ENCODE data around the gene EXOC3. TPM values are rescaled to one million over a fixed set of nuclear protein-coding genes. Genes with fewer than 3 reads are reported as not detected.
"Not testable (repeated sequence)": the region's sequence is repeated elsewhere in the genome, so short reads cannot be mapped to it uniquely, and the experiment has no call there.

The EXOC3 gene
- total RNA-seq = 31.8 TPM

DNA sequence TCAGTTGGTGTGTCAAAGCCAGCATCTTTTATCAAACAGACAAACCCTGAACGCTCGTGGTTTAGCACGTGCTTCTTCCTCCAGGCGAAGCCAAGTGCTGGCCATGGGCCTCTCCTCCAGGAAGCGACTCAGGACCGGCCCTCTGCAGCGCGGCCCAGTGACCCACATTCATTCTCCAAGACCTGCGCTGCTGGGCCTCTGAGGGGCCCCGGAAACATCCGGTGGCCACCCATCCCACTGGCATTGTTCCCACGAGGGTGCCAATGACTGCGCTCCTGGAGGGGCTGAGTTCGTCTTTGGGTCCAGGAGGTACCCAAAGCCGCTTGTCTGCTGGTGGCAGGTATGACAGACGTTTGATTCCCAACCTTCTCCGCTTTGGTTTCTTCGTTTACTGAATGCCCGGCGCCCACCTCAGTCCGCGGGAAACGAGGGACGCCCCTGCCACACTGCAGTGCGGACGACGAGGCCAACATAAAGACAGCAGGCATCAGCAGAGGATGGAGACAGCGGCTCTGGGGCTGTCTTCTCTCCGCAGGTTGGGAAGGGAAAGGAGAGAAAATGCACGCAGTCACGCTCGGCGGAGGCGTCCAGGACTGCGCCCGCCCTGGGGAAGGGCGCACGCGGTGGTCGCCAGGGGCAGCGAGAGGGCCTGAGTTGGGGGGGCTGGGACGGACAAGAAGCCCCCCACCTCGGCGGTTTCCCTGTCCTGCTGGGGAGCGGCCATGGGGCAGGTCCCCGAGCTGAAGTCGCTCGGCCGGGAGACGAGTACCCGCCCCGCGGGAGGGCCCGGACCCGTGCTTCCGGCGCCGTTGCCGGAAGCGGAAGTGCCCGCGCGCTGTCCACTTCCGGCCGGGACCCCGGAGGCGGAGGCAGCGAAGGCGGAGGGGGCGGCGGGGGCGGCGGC is at the start of gene EXOC3:
Gene EXOC3, plus strand, starts transcription at position 842 of the 904 bp plus-strand sequence. CDS start 3,030 bp downstream, outside the sequence.
- Histone ChIP-seq H3K4me3 (ENCODE audit: low read length) (peak within 1 kb of the TSS; percentile 83), H3K4me1 (ENCODE audit: insufficient read depth, low read length) (peaks cover 29% of the 10 kb centered on the region), H3K27me3 (ENCODE audit: insufficient read depth, low read length) (no peaks in the 10 kb centered on the region), H3K9me3 (ENCODE audit: low read depth, low read length) (no peaks in the 10 kb centered on the region)

DNA sequence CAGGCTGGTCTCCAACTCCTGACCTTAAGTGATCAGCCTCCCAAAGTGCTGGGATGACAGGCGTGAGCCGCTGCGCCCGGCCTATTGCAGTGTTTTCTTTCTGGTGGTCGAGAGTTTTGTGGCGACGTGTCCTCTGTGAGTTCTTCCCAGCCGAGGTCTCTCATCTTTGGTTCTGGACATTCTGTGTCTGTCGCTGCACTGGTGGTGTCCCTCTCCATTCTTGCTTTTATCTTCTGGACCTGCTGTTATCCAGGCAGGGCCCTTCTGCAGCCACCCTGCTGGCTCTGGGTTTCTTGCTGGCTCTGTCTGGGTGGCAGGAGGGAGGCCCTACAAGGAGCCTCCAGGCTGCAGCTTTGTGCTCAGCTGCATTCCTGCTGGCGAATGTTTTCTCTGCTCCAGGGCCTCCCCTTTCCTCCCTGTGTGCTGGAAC is 49.1 kb upstream of the EXOC3 start:
- Histone ChIP-seq H3K27me3 (ENCODE audit: insufficient read depth, low read length) (no peaks in the 10 kb centered on the region), H3K4me3 (ENCODE audit: low read length) (no peak overlapping the region), H3K4me1 (ENCODE audit: insufficient read depth, low read length) (no peaks in the 10 kb centered on the region), H3K9me3 (ENCODE audit: low read depth, low read length) (no peaks in the 10 kb centered on the region)

DNA sequence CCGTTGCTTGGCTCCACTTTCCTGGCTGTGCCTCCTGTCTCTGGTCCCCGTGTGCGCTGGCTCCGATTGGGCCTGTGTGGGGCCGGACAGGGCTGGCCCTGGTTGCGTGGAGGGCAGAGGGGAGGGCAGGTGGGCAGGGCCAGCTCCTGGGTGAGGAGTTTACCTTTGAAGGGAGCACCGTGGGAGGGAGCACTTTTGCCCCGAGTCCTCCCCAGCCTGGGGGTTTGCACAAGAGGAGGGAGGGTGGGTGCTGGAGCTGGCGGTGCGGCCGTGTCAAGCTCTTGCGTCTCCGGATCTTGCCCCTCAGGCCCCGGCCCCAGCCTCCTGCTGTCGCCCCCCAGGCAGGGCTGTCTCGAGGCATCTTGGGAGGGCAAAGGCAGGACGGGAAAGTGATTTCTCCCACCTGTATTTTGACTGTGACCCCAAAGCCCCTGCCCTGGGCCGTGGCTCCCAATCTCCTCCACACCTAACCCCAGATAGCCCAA is 48.3 kb upstream of the EXOC3 start:
- H3K4me3 ChIP-seq (ENCODE audit: low read length) = no peak overlapping the region
- peaks cover 5% of the 10 kb centered on the region for H3K4me1 ChIP-seq (ENCODE audit: insufficient read depth, low read length)
- H3K27me3 ChIP-seq (ENCODE audit: insufficient read depth, low read length) = no peaks in the 10 kb centered on the region
- H3K9me3 ChIP-seq (ENCODE audit: low read depth, low read length) = no peaks in the 10 kb centered on the region

DNA sequence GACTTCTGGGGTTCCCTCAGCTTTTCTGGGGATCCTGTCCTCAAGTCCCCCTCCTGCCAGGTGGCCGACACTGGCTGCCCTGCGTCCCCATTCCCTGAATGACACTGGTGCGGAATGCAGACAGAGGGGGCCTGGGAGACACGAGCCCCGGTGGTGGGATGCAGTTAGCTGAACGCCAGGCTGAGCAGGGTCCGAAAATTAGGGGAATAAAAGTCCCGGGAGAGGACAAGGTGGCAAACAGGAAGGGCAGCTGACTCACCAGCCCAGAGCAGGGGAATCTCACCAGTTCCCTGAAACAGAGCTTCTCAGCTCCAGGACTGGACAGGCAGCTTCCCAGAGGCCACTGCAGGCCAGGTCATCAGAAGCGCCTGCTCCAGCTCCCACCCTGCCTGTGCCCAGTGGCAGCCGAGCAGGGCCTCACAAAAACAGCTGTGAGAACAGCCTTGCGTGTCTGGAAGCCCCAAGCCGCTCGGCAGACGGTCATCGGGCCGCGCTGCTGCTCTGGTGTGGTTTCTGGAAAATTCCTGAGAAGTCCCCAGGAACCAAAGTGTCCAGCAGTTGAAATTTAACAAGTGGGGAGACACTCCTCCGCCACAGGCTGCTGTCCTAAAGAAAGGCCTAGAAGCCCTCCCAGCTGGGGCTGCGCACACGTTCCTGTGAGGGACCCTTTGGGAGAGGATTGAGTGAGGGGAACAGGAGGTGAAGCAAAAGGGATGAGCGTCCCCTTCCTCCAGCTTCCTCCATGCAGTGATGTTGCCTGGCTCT is 47.6 kb upstream of the EXOC3 start:
- Histone ChIP-seq H3K4me1 (ENCODE audit: insufficient read depth, low read length) (peaks cover 11% of the 10 kb centered on the region), H3K9me3 (ENCODE audit: low read depth, low read length) (no peaks in the 10 kb centered on the region)

DNA sequence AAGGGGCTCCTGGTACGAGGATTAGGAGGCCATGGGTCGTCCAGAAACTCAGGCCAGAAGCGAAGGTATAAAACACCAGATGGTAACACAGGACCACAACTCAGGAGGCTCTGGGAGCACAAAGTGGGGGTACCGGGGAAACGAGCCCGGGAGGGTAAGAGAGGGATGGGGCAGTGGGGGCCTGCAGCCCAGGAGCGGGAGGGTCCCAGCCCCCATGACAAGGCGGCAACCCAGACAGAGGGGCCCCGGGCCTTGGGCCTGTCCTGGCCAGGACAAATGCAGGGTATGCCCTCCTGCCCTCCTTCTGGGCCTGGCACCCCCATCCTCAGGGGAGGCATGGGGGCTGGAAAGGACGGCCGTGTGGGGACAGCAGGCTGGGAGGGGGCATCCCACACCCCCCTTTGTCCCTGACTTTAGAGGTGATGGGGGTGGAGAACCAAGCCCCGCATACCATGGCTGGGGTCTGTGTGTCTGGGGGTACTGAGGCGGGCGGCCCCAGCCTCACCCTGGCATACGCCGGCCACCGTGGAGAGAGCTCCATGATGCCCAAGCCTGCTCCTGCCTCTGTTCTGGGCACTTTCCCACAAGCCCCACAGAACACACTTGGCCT is 47.0 kb upstream of the EXOC3 start:
- Histone ChIP-seq H3K4me1 (ENCODE audit: insufficient read depth, low read length) (peaks cover 12% of the 10 kb centered on the region), H3K9me3 (ENCODE audit: low read depth, low read length) (no peaks in the 10 kb centered on the region)

More for the DNA sequence above, 47.6 kb upstream of the EXOC3 start:
- no peaks in the 10 kb centered on the region for H3K27me3 ChIP-seq (ENCODE audit: insufficient read depth, low read length)
- H3K4me3 ChIP-seq (ENCODE audit: low read length) = no peak overlapping the region

DNA sequence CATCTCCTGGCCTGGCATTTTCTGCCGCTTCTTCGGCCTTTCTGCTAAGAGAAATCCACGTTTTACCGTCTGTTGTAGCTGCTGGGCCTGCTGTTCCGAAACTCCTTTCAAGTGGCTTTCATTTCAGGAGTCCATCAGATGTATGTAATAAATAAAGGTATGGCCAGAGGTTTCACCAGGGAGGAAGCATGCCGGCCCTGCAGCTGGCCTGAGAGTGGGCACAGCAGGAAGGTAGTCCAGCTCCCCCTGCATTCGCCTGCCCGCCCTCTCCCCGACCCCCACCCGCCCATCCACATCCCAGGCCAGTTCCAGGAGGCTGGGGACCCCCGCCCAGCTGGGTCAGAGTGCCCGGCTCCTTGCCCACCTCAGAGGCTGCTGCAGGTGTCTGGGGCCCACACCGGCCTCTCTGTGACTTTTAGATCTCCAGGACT is 46.4 kb upstream of the EXOC3 start:
- Histone ChIP-seq H3K27me3 (ENCODE audit: insufficient read depth, low read length) (no peaks in the 10 kb centered on the region), H3K4me1 (ENCODE audit: insufficient read depth, low read length) (peaks cover 12% of the 10 kb centered on the region), H3K4me3 (ENCODE audit: low read length) (no peak overlapping the region), H3K9me3 (ENCODE audit: low read depth, low read length) (no peaks in the 10 kb centered on the region)

More for the DNA sequence above, 47.0 kb upstream of the EXOC3 start:
- no peak overlapping the region for H3K4me3 ChIP-seq (ENCODE audit: low read length)
- H3K27me3 ChIP-seq (ENCODE audit: insufficient read depth, low read length) = no peaks in the 10 kb centered on the region

DNA sequence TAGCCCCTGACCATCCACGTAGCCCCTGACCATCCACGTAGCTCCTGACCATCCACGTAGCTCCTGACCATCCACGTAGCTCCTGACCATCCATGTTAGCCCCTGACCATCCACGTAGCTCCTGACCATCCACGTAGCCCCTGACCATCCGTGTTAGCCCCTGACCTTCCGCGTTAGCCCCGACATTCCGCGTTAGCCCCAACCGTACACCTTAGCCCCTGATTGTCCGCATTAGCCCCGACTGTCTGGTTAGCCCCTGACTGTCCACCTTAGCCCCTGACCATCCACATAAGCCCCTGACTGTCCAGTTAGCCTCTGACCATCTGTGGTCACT is 44.9 kb upstream of the EXOC3 start:
- H3K4me3 ChIP-seq (ENCODE audit: low read length); H3K9me3 ChIP-seq (ENCODE audit: low read depth, low read length); H3K27me3 ChIP-seq (ENCODE audit: insufficient read depth, low read length): not testable (repeated sequence)
- peaks cover 18% of the 10 kb centered on the region for H3K4me1 ChIP-seq (ENCODE audit: insufficient read depth, low read length)

DNA sequence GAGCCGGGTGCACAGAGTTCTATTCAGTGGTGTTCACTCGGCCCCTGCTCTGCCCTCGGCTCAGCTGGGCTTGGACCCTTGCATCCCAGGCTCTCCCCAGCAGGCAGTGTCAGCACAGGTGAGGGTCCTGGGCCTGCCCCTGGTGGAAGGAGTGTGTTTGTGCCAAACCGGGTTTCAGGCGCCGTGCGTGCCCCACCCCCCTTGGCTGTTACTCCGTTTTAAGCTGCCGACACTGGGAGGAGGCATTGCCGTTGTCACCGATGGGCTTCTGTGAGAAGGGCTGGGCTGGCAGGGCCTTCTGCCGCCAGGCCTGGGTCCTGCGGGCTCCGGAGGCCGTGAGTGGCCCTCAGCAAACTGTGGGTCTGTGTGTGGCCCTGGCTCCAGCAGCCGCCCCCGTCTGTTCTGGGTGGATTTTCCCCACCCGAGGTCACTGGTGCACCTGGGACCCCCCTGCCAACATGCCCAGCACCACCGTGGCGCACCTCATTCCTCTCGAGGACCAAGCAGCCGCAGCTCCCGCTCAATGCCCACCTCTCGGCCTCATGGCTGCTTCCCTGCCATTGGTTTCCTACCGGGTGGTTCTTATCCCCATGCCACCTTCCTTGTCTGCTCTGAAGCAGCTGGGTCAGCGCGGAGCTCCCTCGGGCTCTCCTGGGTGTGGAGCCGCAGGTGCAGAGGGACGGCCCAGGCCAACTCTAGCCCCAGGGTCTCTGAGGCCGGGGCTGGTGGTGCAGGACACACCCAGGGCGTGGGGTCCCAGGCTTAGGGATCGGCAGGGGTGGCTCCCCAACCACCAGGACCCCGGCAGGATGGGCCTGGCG is 44.3 kb upstream of the EXOC3 start:
- Histone ChIP-seq H3K27me3 (ENCODE audit: insufficient read depth, low read length) (no peaks in the 10 kb centered on the region), H3K4me1 (ENCODE audit: insufficient read depth, low read length) (peaks cover 20% of the 10 kb centered on the region), H3K4me3 (ENCODE audit: low read length) (no peak overlapping the region), H3K9me3 (ENCODE audit: low read depth, low read length) (no peaks in the 10 kb centered on the region)

DNA sequence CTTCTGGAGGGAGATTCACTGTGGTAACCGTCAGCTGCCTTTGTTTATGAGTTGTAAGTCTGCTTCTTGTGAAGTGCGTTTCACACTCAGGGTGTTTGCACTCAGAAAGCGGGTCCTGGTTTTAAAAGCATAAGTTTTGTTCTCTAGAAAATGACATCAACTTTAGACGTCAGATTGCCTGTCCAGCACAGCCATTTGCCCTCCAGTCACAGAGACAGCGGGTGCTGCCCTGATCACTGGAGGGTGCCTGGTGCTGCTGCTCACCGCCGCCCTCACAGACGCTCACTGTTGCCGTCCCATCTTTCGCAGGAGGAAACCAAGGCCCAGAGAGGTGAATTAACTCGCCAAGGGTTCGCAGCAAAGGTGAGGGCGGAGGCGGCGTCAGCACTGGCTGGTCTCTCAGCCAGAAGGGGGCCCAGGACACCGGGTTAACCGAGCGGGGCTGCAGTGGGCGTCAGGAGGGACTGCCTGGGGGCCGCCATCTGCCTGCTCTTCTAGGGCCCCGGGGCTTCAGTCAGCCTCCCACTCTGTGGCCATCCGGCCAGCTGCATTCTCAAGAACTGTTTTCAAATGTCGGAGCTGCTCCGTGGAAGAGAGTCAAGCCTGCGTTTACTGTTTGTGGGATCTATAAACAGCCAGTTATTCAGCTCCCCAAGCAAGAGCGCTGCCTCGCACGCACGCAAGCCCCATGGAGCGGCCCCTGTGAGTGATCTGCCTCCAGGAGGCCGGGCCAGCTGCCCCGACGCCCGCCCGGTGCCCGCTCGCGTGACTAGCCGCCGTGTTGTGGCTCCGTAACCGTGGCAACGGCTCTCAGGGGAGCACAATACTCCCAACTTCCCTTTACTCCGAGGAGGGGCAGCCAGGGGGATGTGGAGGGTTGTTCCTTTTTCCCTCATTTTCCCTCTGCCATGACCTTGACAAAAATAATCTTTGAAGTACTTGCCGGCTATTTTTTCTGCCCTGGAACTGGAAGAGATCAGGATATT is 43.4 kb upstream of the EXOC3 start:
- H3K27me3 ChIP-seq (ENCODE audit: insufficient read depth, low read length) = no peaks in the 10 kb centered on the region
- H3K9me3 ChIP-seq (ENCODE audit: low read depth, low read length) = no peaks in the 10 kb centered on the region
- H3K4me1 ChIP-seq (ENCODE audit: insufficient read depth, low read length) = peaks cover 20% of the 10 kb centered on the region
- H3K4me3 ChIP-seq (ENCODE audit: low read length) = no peak overlapping the region

DNA sequence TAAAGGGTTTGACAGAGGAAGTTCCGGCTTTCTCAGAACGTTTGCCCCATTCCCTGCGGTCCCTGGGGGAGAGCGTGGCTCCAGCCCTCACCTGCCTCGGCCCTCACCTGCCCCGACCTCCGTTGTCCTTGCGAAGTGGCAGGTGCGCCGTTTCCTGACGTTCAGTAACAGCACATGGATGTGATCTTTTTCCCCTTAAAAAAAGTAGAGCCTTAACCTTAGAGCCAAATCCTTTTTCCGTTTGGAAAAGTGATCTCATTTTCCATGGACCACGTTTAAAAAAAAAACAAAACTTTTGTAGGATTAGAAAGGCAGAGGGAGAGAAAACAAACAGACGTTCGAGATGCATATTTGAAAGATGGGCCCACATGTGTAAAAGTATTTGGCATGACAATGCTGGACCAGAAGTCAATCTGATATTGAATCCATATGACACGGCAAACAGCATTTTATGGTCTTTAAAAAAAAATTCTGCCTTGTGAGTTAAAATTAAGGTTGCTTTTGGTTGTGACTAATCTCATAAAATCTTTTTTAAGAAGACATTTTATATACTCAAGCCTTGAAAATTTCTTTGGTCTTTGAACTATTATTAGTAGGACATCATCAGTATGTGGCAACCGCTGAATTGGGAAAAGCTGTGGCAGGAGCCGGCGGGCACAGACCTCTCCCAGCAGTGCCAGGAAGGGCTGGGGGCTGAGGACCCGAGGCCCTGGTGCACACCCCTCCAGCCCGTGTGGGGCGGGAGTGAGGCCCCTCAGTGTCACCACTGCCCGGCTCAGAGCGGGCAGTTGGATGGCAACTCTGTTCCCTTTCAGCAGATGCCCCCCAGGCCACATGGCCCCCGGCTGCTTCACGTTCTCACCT is 42.5 kb upstream of the EXOC3 start:
- Histone ChIP-seq H3K9me3 (ENCODE audit: low read depth, low read length) (no peaks in the 10 kb centered on the region), H3K4me3 (ENCODE audit: low read length) (no peak overlapping the region), H3K27me3 (ENCODE audit: insufficient read depth, low read length) (no peaks in the 10 kb centered on the region), H3K4me1 (ENCODE audit: insufficient read depth, low read length) (peaks cover 20% of the 10 kb centered on the region)

DNA sequence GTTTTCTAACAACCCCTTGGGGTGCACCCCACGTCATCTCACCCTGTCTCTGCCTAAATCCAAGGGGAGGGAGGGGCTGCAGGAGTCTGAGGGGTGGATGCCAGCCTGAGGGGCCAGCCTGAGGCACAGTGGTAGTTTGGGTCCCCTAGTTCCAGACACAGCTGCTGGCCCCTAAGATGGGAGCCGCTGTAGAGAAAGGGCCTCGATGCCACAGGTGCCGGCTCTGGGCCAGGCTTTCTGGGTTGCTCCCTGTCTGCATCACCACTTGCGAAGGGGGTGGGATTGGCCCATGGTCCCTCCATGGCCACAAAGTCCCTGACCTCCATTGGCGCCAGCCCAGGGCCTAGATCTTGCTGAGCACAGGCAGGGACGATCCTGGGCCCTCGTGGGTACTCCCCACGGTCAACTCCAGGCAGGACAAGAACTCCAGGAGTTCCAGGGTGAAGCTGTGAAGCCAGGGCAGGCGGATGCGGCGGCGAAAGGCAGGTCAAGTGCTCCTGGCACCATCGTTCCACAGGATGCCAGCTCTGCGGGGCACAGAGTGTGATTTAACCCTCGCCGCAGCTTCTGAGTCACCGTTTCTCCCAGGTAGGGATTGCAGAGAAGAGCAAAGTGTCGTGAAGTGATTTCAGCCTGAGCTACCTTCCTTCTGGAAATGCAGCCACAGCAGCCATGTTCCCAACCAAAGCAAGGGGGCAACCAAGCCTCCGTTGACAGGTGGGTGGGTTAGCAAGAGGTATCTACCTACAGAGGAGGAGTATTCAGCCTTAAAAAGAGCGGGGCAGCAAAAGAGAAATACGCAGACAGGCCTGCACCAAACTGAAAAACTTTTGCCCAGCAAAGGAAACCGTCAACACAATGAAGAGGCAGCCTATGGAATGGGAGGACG is 41.6 kb upstream of the EXOC3 start:
- Histone ChIP-seq H3K9me3 (ENCODE audit: low read depth, low read length) (no peaks in the 10 kb centered on the region), H3K4me1 (ENCODE audit: insufficient read depth, low read length) (peaks cover 20% of the 10 kb centered on the region), H3K4me3 (ENCODE audit: low read length) (no peak overlapping the region), H3K27me3 (ENCODE audit: insufficient read depth, low read length) (no peaks in the 10 kb centered on the region)

DNA sequence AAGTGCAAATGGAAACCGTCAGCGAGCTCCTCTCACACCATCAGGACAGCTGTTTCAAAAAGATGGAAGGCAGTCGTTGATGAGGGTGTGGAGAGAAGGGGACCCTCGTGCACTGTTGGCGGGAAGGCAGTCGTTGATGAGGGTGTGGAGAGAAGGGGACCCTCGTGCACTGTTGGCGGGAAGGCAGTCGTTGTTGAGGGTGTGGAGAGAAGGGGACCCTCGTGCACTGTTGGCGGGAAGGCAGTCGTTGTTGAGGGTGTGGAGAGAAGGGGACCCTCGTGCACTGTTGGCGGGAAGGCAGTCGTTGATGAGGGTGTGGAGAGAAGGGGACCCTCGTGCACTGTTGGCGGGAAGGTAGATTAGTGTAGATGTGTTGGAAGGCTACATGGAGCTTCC is 40.8 kb upstream of the EXOC3 start:
- peaks cover 20% of the 10 kb centered on the region for H3K4me1 ChIP-seq (ENCODE audit: insufficient read depth, low read length)
- H3K27me3 ChIP-seq (ENCODE audit: insufficient read depth, low read length); H3K9me3 ChIP-seq (ENCODE audit: low read depth, low read length); H3K4me3 ChIP-seq (ENCODE audit: low read length): not testable (repeated sequence)

Data from mononuclear cell (primary cell).